Skeletal muscle satellite cell (primary cell): ENCODE results near the gene NRL. TPM values are rescaled to one million over a fixed set of nuclear protein-coding genes. Genes with fewer than 3 reads are reported as not detected.

ENCODE experiments used
- H3K27me3 ChIP-seq: 2 replicates; pipeline ENCODE4 v1.7.0; 2013; ENCODE audit warnings: low read length; ENCODE audit not compliant: control insufficient read depth, insufficient read depth
- H3K36me3 ChIP-seq: 2 replicates; pipeline ENCODE4 v1.7.0; 2013; ENCODE audit warnings: mild to moderate bottlenecking, control low read depth, low read length; ENCODE audit not compliant: insufficient read depth
- H3K4me1 ChIP-seq: 2 replicates; pipeline ENCODE4 v1.7.0; 2013; ENCODE audit warnings: low read length; ENCODE audit not compliant: control insufficient read depth, insufficient read depth
- H3K4me2 ChIP-seq: 2 replicates; pipeline ENCODE4 v1.7.0; 2013; ENCODE audit warnings: mild to moderate bottlenecking, low read length
- H3K4me3 ChIP-seq: 2 replicates; pipeline ENCODE4 v1.7.0; 2013; ENCODE audit warnings: low read length
- H3K9ac ChIP-seq: 2 replicates; pipeline ENCODE4 v1.7.0; 2013; ENCODE audit warnings: mild to moderate bottlenecking, low read depth, low read length, moderate library complexity
- H3K9me3 ChIP-seq: replicated peaks from 2 replicates; pipeline ENCODE4 v1.7.0; 2013; ENCODE audit warnings: mild to moderate bottlenecking, control low read depth, low read length
- total RNA-seq: library from RNA; depleted of rRNA; stranded (reverse); fragments of >200 nt; gene quantifications from 2 replicates; pipeline ENCODE4 v1.2.3, GENCODE V29; 2012; rRNA removed

The NRL gene
- 0.44 and 0.51 TPM in 2 replicates for total RNA-seq

DNA sequence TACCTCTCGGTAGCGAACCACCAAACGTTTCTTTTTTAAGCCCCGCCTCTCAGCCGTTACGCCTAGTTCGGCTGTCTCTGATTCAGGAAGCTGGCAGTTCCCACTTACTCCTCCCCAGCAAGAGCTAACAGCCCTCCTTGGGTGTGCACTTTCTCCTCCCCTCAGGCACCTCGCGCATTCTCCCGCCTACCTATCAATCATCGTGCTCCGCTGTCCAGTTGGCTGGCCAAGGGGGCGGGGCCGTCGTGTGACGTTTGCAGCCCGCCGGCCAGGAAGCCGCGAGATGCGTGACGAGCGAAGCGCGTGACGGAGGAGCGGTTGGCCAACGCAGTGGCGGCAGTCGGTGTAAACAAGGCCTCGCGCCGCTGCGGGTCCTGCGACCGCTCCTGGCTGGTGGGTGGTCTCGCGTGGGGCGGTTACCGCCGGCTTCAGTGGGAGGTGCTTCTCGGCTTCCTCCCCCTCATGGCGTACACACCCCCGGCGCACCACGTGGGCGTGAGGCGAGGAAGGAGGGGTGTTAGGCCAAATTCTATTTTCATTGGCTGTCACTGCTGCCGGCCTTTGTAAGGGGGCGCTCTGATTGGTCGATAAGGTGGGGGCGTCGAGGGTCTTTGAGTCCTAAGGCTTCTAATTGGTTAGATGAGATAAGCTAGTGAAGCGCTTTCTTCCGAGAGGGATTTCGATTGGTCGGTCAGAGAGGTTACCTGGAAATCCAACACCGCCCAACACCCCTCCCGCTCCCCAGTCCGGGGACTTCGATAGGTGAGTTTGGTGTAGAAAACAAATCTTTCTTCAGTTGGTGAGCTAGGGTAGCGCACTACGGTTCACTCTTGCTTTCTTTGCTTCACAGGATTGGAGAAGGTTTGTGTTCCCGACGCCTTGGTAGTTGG, at the start of gene NRL, which contains the start of gene DCAF11:
TSS of gene NRL (minus strand) at position 418 of the 890 bp plus-strand sequence. CDS start 32,101 bp downstream, outside the sequence.
TSS of gene DCAF11 (plus strand) at position 246 of the 890 bp plus-strand sequence. CDS start 818 bp downstream, outside the sequence.
- H3K4me1 ChIP-seq = peaks cover 11% of the 10 kb centered on the region
- peak within 1 kb of the TSS; percentile 76 for H3K4me3 ChIP-seq
- peaks cover 14% of the 10 kb centered on the region for H3K36me3 ChIP-seq
- peak within 1 kb of the TSS; percentile 93 for H3K4me2 ChIP-seq
- peak within 1 kb of the TSS; percentile 91 for H3K9ac ChIP-seq
- no peaks in the 10 kb centered on the region for H3K9me3 ChIP-seq
- H3K27me3 ChIP-seq = no peaks in the 10 kb centered on the region

DNA sequence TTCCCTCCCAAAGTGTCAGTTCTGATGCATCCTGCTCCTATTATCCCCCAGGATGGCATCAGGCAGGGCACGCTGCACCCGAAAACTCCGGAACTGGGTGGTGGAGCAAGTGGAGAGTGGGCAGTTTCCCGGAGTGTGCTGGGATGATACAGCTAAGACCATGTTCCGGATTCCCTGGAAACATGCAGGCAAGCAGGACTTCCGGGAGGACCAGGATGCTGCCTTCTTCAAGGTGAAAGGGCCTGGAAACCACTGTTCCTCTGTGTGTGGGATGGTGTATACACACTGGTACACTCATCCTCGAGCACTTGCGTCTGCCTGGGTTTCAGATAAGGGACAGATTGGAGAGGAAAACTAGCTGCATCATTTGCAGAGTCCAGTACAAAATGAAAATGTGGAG, 47.3 kb upstream of the NRL start:
- Histone ChIP-seq H3K4me1 (peaks cover 17% of the 10 kb centered on the region), H3K9ac (peak overlapping the region; percentile 84), H3K9me3 (no peaks in the 10 kb centered on the region), H3K36me3 (peaks cover 69% of the 10 kb centered on the region), H3K4me3 (peak overlapping the region; percentile 76), H3K4me2 (peak overlapping the region; percentile 93), H3K27me3 (no peaks in the 10 kb centered on the region)

GRCh38 chr14:24160850-24161804, 46.4 kb upstream of the NRL start, which contains the start of gene IRF9:
Gene IRF9, plus strand, starts transcription at chr14:24161265. Its CDS starts 880 bp downstream, at chr14:24162145.
- no peaks in the 10 kb centered on the region for H3K9me3 ChIP-seq
- peak within 1 kb of the TSS; percentile 93 for H3K4me2 ChIP-seq
- peak within 1 kb of the TSS; percentile 84 for H3K9ac ChIP-seq
- H3K4me1 ChIP-seq = peaks cover 17% of the 10 kb centered on the region
- H3K36me3 ChIP-seq = peaks cover 67% of the 10 kb centered on the region
- H3K27me3 ChIP-seq = no peaks in the 10 kb centered on the region
- H3K4me3 ChIP-seq = peak within 1 kb of the TSS; percentile 76

- no peak overlapping the region for H3K4me2 ChIP-seq
- H3K36me3 ChIP-seq = peaks cover 66% of the 10 kb centered on the region
- no peak overlapping the region for H3K4me3 ChIP-seq
Observed at GRCh38 chr14:24160499-24160849, 45.7 kb upstream of the NRL start.

GRCh38 chr14:24159777-24160498, 45.2 kb upstream of the NRL start:
- Histone ChIP-seq H3K9me3 (no peaks in the 10 kb centered on the region), H3K27me3 (no peaks in the 10 kb centered on the region), H3K4me1 (peaks cover 17% of the 10 kb centered on the region), H3K36me3 (peaks cover 66% of the 10 kb centered on the region), H3K4me3 (no peak overlapping the region), H3K4me2 (no peak overlapping the region), H3K9ac (no peak overlapping the region)

More at GRCh38 chr14:24160499-24160849, 45.7 kb upstream of the NRL start:
- no peaks in the 10 kb centered on the region for H3K27me3 ChIP-seq
- peaks cover 17% of the 10 kb centered on the region for H3K4me1 ChIP-seq
- H3K9me3 ChIP-seq = no peaks in the 10 kb centered on the region
- no peak overlapping the region for H3K9ac ChIP-seq

DNA sequence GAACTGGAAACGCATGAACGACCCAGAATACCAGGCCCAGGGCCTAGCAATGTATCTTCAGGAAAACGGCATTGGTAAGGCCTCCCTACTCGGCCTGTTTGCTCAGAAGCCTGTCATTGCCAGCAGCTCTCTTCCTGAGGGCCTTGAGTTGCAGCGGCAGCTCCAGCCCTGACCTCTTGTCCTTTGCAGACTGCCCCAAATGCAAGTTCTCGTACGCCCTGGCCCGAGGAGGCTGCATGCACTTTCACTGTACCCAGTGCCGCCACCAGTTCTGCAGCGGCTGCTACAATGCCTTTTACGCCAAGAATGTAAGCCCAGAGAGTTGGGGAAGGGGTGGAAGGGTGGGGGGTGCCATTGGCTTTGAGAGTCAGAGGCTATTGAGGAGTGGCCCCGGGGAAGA, 42.6 kb upstream of the NRL start:
- H3K9me3 ChIP-seq = no peaks in the 10 kb centered on the region
- H3K4me1 ChIP-seq = peaks cover 16% of the 10 kb centered on the region
- no peak overlapping the region for H3K4me3 ChIP-seq
- no peaks in the 10 kb centered on the region for H3K27me3 ChIP-seq
- no peak overlapping the region for H3K9ac ChIP-seq
- peaks cover 53% of the 10 kb centered on the region for H3K36me3 ChIP-seq
- no peak overlapping the region for H3K4me2 ChIP-seq

- no peaks in the 10 kb centered on the region for H3K9me3 ChIP-seq
- H3K4me2 ChIP-seq = no peak overlapping the region
- H3K4me3 ChIP-seq = no peak overlapping the region
- peaks cover 56% of the 10 kb centered on the region for H3K36me3 ChIP-seq
- no peak overlapping the region for H3K9ac ChIP-seq
- peaks cover 11% of the 10 kb centered on the region for H3K4me1 ChIP-seq
- no peaks in the 10 kb centered on the region for H3K27me3 ChIP-seq
Observed at GRCh38 chr14:24156840-24157239, 42.1 kb upstream of the NRL start.

GRCh38 chr14:24155100-24155499, 40.4 kb upstream of the NRL start:
- Histone ChIP-seq H3K9ac (no peak overlapping the region), H3K9me3 (no peaks in the 10 kb centered on the region), H3K36me3 (peaks cover 65% of the 10 kb centered on the region), H3K4me1 (no peaks in the 10 kb centered on the region), H3K27me3 (no peaks in the 10 kb centered on the region), H3K4me2 (no peak overlapping the region), H3K4me3 (no peak overlapping the region)

DNA sequence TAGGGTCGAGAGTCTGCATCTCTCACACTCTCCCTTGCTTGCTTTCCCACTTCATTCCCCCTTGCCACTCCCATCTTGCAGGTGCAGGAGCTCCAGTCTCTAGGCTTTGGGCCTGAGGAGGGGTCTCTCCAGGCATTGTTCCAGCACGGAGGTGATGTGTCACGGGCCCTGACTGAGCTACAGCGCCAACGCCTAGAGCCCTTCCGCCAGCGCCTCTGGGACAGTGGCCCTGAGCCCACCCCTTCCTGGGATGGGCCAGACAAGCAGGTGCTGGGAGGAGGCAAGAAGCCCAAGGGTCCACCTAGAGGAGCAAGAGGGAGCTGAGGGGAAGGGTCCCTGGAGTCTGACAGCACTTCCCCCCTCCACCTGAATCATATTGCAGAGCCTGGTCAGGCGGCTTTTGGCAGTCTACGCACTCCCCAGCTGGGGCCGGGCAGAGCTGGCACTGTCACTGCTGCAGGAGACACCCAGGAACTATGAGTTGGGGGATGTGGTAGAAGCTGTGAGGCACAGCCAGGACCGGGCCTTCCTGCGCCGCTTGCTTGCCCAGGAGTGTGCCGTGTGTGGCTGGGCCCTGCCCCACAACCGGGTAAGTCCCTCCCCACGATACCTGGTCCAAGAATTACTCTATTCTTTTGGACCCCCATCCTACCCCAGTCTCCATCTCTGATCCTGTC, 36.8 kb upstream of the NRL start:
- H3K4me3 ChIP-seq = no peak overlapping the region
- H3K4me1 ChIP-seq = peaks cover 7% of the 10 kb centered on the region
- H3K36me3 ChIP-seq = peaks cover 49% of the 10 kb centered on the region
- H3K27me3 ChIP-seq = no peaks in the 10 kb centered on the region
- H3K9ac ChIP-seq = no peak overlapping the region
- H3K9me3 ChIP-seq = no peaks in the 10 kb centered on the region
- H3K4me2 ChIP-seq = no peak overlapping the region

DNA sequence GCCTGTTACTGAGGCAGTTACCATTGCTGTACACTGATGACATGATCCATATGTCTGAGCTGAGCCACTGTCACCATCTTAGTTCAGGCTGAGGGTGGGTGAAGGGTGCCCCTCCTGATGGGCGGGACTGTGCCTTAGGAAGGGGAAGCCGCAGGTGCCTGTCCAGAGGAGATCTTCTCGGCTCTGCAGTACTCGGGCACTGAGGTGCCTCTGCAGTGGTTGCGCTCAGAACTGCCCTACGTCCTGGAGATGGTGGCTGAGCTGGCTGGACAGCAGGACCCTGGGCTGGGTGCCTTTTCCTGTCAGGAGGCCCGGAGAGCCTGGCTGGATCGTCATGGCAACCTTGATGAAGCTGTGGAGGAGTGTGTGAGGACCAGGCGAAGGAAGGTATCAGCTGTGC, 36.2 kb upstream of the NRL start:
- Histone ChIP-seq H3K36me3 (peaks cover 48% of the 10 kb centered on the region), H3K4me2 (no peak overlapping the region), H3K9me3 (no peaks in the 10 kb centered on the region), H3K27me3 (no peaks in the 10 kb centered on the region), H3K4me3 (no peak overlapping the region), H3K4me1 (peaks cover 8% of the 10 kb centered on the region), H3K9ac (no peak overlapping the region)
